ENCODE data around the gene BCKDHA.

GRCh38 chr19:41356984-41357739 lies 40.5 kb upstream of the BCKDHA start:
- TF ChIP-seq CHD1 (IDR thresholded peaks at IDR 0.05; ENCODE audit: low read length), result no peak
- TF ChIP-seq YY1 (IDR thresholded peaks at IDR 0.05; ENCODE audit: borderline replicate concordance in 1 of 3, control insufficient read depth in 1 of 3, extremely low read depth in 1 of 3, insufficient read depth in 3 of 3, insufficient read length in 1 of 3, insufficient replicate concordance in 2 of 3, low read depth in 1 of 3, low read length in 2 of 3), result no peak
- no peak for TF ChIP-seq ZNF197 (CRISPR knock-in tag; IDR thresholded peaks at IDR 0.05; ENCODE audit: low read depth)
- no peak for TF ChIP-seq CEBPZ (IDR thresholded peaks at IDR 0.05; ENCODE audit: borderline replicate concordance, low read depth, low read length)
- no peak for TF ChIP-seq CTCF (IDR thresholded peaks at IDR 0.05 in 2 of 3, conservative IDR thresholded peaks at IDR 0.05 in 1 of 3; ENCODE audit: insufficient read depth in 2 of 3, low read depth in 1 of 3, low read length in 3 of 3)
- TF ChIP-seq MAFK (IDR thresholded peaks at IDR 0.05; ENCODE audit: low read length), result no peak
- no peak for TF ChIP-seq RNF219 (CRISPR knock-in tag; IDR thresholded peaks at IDR 0.05)
- no peak for TF ChIP-seq ATF3 (IDR thresholded peaks at IDR 0.05)
- no peak for TF ChIP-seq ATF3 (CRISPR knock-in tag; conservative IDR thresholded peaks at IDR 0.05)

Measured in K562 (cell line).